T-cell (primary cell): Measurements from ENCODE around the gene MPPED1. TPM values are rescaled to one million over a fixed set of nuclear protein-coding genes. Genes with fewer than 3 reads are reported as not detected.

ENCODE experiments used
- ATAC-seq, 4 experiments: fragments of 200-7000 bp in 3 of 4; fragments of 150-1000 bp in 1 of 4; cut with Tn5 transposase; replicated peaks in 1 of 4; 1 replicate in 3 of 4; 2 replicates in 1 of 4; pipeline ENCODE4 v1.10.0; 2021; ENCODE audit warnings: moderate library complexity in 3 of 4, mild to moderate bottlenecking in 2 of 4, moderate number of reproducible peaks in 1 of 4
- CTCF ChIA-PET, 2 donors: fragments of 300-600 bp; sonication (Branson Sonifier 250); formaldehyde crosslinking; loops; one replicate each; lab custom pipeline; 2022; ENCODE audit warnings: antibody characterized with exemption in 2 of 2; lab: Charles Lee
- POLR2A ChIA-PET, 2 donors: fragments of 300-600 bp; sonication (Branson Sonifier 250); formaldehyde crosslinking; loops; one replicate each; lab custom pipeline; 2022; ENCODE audit warnings: antibody characterized with exemption in 2 of 2; lab: Charles Lee
- DNase-seq, 35 experiments: peaks; one replicate each; pipeline versions ENCODE4 v3.0.0 to v3.0.0-alpha.2; 2013 to 2023
- H3K27ac ChIP-seq: one replicate; pipeline ENCODE4 v1.5.1; 2013; ENCODE audit warnings: low read length
- H3K27me3 ChIP-seq, 2 experiments: replicated peaks in 1 of 2; 1 replicate in 1 of 2; 2 replicates in 1 of 2; pipeline versions ENCODE4 v1.6.1 to v1.7.0; 2013; ENCODE audit warnings: low read length in 1 of 2, mixed read lengths in 1 of 2; ENCODE audit not compliant: control insufficient read depth in 2 of 2, insufficient read depth in 2 of 2; ENCODE audit errors: extremely low read depth in 1 of 2
- H3K36me3 ChIP-seq, 2 donors: 1 replicate in 1 of 2; 2 replicates in 1 of 2; pipeline versions ENCODE4 v1.6.1 to v1.7.0; 2013; ENCODE audit warnings: low read length in 1 of 2; ENCODE audit not compliant: control insufficient read depth in 2 of 2, insufficient read depth in 1 of 2; ENCODE audit errors: extremely low read depth in 1 of 2
- H3K4me1 ChIP-seq, 2 experiments: 1 replicate in 1 of 2; 2 replicates in 1 of 2; pipeline versions ENCODE4 v1.6.1 to v1.7.0; 2013; ENCODE audit warnings: low read length in 2 of 2, mixed read lengths in 1 of 2; ENCODE audit not compliant: insufficient read depth in 2 of 2, control insufficient read depth in 1 of 2; ENCODE audit errors: extremely low read depth in 1 of 2
- H3K4me3 ChIP-seq, 2 donors: 1 replicate in 1 of 2; 2 replicates in 1 of 2; pipeline versions ENCODE4 v1.5.1 to v1.7.0; 2013; ENCODE audit warnings: mild to moderate bottlenecking in 2 of 2, low read length in 1 of 2, moderate library complexity in 1 of 2; ENCODE audit not compliant: control insufficient read depth in 1 of 2; ENCODE audit errors: extremely low read depth in 1 of 2
- H3K9me3 ChIP-seq: 2 replicates; pipeline ENCODE4 v1.7.0; 2013
- H3K27ac Mint-ChIP-seq, 2 donors: one replicate each; pipeline ENCODE4 v1.8.0; 2020 to 2021; ENCODE audit warnings: mild to moderate bottlenecking in 2 of 2, mixed read lengths in 2 of 2
- H3K27me3 Mint-ChIP-seq, 2 donors: one replicate each; pipeline ENCODE4 v1.8.0; 2021 to 2022; ENCODE audit warnings: mixed read lengths in 2 of 2
- H3K36me3 Mint-ChIP-seq: one replicate; pipeline ENCODE4 v1.8.0; 2021; ENCODE audit warnings: mixed read lengths
- H3K4me1 Mint-ChIP-seq, 3 donors: one replicate each; pipeline ENCODE4 v1.8.0; 2020 to 2022; ENCODE audit warnings: mixed read lengths in 3 of 3, mild to moderate bottlenecking in 1 of 3
- H3K4me3 Mint-ChIP-seq, 3 donors: one replicate each; pipeline ENCODE4 v1.8.0; 2020 to 2022; ENCODE audit warnings: mild to moderate bottlenecking in 3 of 3, mixed read lengths in 3 of 3, moderate library complexity in 3 of 3
- H3K9me3 Mint-ChIP-seq, 3 donors: one replicate each; pipeline ENCODE4 v1.8.0; 2020 to 2022; ENCODE audit warnings: mixed read lengths in 3 of 3
- WGBS: methylation state at CpG from one replicate; pipeline ENCODE4 v1.1.5; 2013; ENCODE audit warnings: missing lambda C conversion rate; ENCODE audit not compliant: insufficient coverage; 5-methylcytosine and 5-hydroxymethylcytosine counted together
- total RNA-seq, 35 experiments: library from RNA in 6 of 35; stranded (reverse) in 6 of 35; fragments of 120-200 nt in 1 of 35; gene quantifications; one replicate each; pipeline versions ENCODE4 v1.2.1 to v1.2.4 and lab custom pipeline; 2013 to 2026

MPPED1 gene
- total RNA-seq, 5 donors from 2014 or later (not counting 1 experiment from before 2014, with no cell fraction given): not detected

- no peaks in the 10 kb centered on the region for H3K4me1 Mint-ChIP-seq
- no peaks in the 10 kb centered on the region for H3K36me3 Mint-ChIP-seq
- no peaks in the 10 kb centered on the region for H3K9me3 ChIP-seq
- H3K9me3 Mint-ChIP-seq: no peaks in the 10 kb centered on the region
- peaks cover 31 to 39% of the 10 kb centered on the region in 2 donors for H3K27me3 Mint-ChIP-seq
- 85% methylated on average over 3 of the region's 5 CpGs for WGBS
- no peak overlapping the region for H3K27ac Mint-ChIP-seq
- peaks cover 2 to 53% of the 10 kb centered on the region in 2 experiments for H3K27me3 ChIP-seq
- H3K4me1 ChIP-seq: no peaks in the 10 kb centered on the region
- no peak overlapping the region for H3K4me3 ChIP-seq
- CTCF ChIA-PET: no interaction called here
- H3K4me3 Mint-ChIP-seq: no peak overlapping the region
- POLR2A ChIA-PET: no interaction called here
- no peak overlapping the region for H3K27ac ChIP-seq
- DNase-seq: no peak
- no peaks in the 10 kb centered on the region for H3K36me3 ChIP-seq
- no peak for ATAC-seq
Observed at GRCh38 chr22:43432883-43433415, 21.1 kb downstream of the MPPED1 start.

GRCh38 chr22:43433451-43434274, 21.8 kb downstream of the MPPED1 start:
- 88% methylated on average over 28 of the region's 35 CpGs for WGBS
- peaks cover 2 to 50% of the 10 kb centered on the region in 2 experiments for H3K27me3 ChIP-seq
- DNase-seq: no peak
- Mint-ChIP-seq H3K36me3 (no peaks in the 10 kb centered on the region), H3K27ac (no peak overlapping the region), H3K4me3 (no peak overlapping the region), H3K4me1 (no peaks in the 10 kb centered on the region), H3K9me3 (no peaks in the 10 kb centered on the region), H3K27me3 (peaks cover 31 to 38% of the 10 kb centered on the region in 2 donors)
- H3K27ac ChIP-seq: no peak overlapping the region
- H3K9me3 ChIP-seq: no peaks in the 10 kb centered on the region
- no peaks in the 10 kb centered on the region for H3K36me3 ChIP-seq
- no peak overlapping the region for H3K4me3 ChIP-seq
- no peak for ATAC-seq
- ChIA-PET CTCF (no interaction called here), POLR2A (no interaction called here)
- H3K4me1 ChIP-seq: no peaks in the 10 kb centered on the region

GRCh38 chr22:43434275-43434927, 22.6 kb downstream of the MPPED1 start:
- WGBS: 78% methylated on average over 11 of the region's 25 CpGs
- Histone ChIP-seq H3K36me3 (no peaks in the 10 kb centered on the region), H3K4me1 (no peaks in the 10 kb centered on the region), H3K4me3 (no peak overlapping the region), H3K27me3 (peaks cover 2 to 45% of the 10 kb centered on the region in 2 experiments), H3K27ac (no peak overlapping the region), H3K9me3 (no peaks in the 10 kb centered on the region)
- DNase-seq: no peak
- Mint-ChIP-seq H3K27me3 (peaks cover 29 to 32% of the 10 kb centered on the region in 2 donors), H3K4me1 (no peaks in the 10 kb centered on the region), H3K9me3 (no peaks in the 10 kb centered on the region), H3K4me3 (no peak overlapping the region), H3K36me3 (no peaks in the 10 kb centered on the region), H3K27ac (no peak overlapping the region)
- CTCF ChIA-PET: no interaction called here
- POLR2A ChIA-PET: no interaction called here
- ATAC-seq: no peak

GRCh38 chr22:43434928-43435311, 23.1 kb downstream of the MPPED1 start:
- no peaks in the 10 kb centered on the region for H3K9me3 Mint-ChIP-seq
- H3K4me3 Mint-ChIP-seq: no peak overlapping the region
- no peaks in the 10 kb centered on the region for H3K36me3 ChIP-seq
- no peak overlapping the region for H3K27ac ChIP-seq
- WGBS: 94% methylated on average over 21 of the region's 26 CpGs
- no peaks in the 10 kb centered on the region for H3K9me3 ChIP-seq
- CTCF ChIA-PET: no interaction called here
- POLR2A ChIA-PET: no interaction called here
- peaks cover 24 to 32% of the 10 kb centered on the region in 2 donors for H3K27me3 Mint-ChIP-seq
- H3K4me1 ChIP-seq: no peaks in the 10 kb centered on the region
- peaks cover 2 to 45% of the 10 kb centered on the region in 2 experiments for H3K27me3 ChIP-seq
- no peak overlapping the region for H3K27ac Mint-ChIP-seq
- DNase-seq: no peak
- ATAC-seq: no peak
- no peaks in the 10 kb centered on the region for H3K36me3 Mint-ChIP-seq
- no peak overlapping the region for H3K4me3 ChIP-seq
- H3K4me1 Mint-ChIP-seq: no peaks in the 10 kb centered on the region

GRCh38 chr22:43435851-43436811, 24.3 kb downstream of the MPPED1 start:
- no peaks in the 10 kb centered on the region for H3K36me3 ChIP-seq
- no peak overlapping the region for H3K27ac ChIP-seq
- Mint-ChIP-seq H3K4me1 (no peaks in the 10 kb centered on the region), H3K27me3 (peaks cover 19 to 31% of the 10 kb centered on the region in 2 donors), H3K36me3 (no peaks in the 10 kb centered on the region), H3K4me3 (no peak overlapping the region), H3K27ac (no peak overlapping the region), H3K9me3 (no peaks in the 10 kb centered on the region)
- ChIA-PET POLR2A (no interaction called here), CTCF (no interaction called here)
- no peak overlapping the region for H3K4me3 ChIP-seq
- H3K4me1 ChIP-seq: no peaks in the 10 kb centered on the region
- no peaks in the 10 kb centered on the region for H3K9me3 ChIP-seq
- peaks cover 2 to 46% of the 10 kb centered on the region in 2 experiments for H3K27me3 ChIP-seq
- WGBS: 75% methylated on average over 24 of the region's 26 CpGs
- ATAC-seq (no peak), DNase-seq (no peak)

- Histone ChIP-seq H3K4me1 (no peaks in the 10 kb centered on the region), H3K27ac (no peak overlapping the region), H3K4me3 (no peak overlapping the region), H3K9me3 (no peaks in the 10 kb centered on the region), H3K27me3 (peaks cover 0 to 40% of the 10 kb centered on the region in 2 experiments), H3K36me3 (no peaks in the 10 kb centered on the region)
- ChIA-PET POLR2A (no interaction called here), CTCF (no interaction called here)
- 89% methylated on average over 3 of the region's 5 CpGs for WGBS
- no peak overlapping the region for H3K27ac Mint-ChIP-seq
- no peaks in the 10 kb centered on the region for H3K9me3 Mint-ChIP-seq
- H3K4me1 Mint-ChIP-seq: no peaks in the 10 kb centered on the region
- H3K27me3 Mint-ChIP-seq: peaks cover 12 to 26% of the 10 kb centered on the region in 2 donors
- ATAC-seq (no peak), DNase-seq (no peak)
- no peak overlapping the region for H3K4me3 Mint-ChIP-seq
- no peaks in the 10 kb centered on the region for H3K36me3 Mint-ChIP-seq
Observed at GRCh38 chr22:43436868-43437267, 25.1 kb downstream of the MPPED1 start.
